ENCODE data around the gene UCHL5. TPM values are rescaled to one million over a fixed set of nuclear protein-coding genes. Genes with fewer than 3 reads are reported as not detected.
A peak's percentile ranks its signal among the peaks of the same experiment; 100 is the strongest.

UCHL5 gene
- total and polyA plus RNA-seq, 2 donors (not counting 3 experiments of a cell fraction or from before 2014, with no cell fraction given): 9.8 to 45.6 TPM

- ChIA-PET POLR2A (interaction anchor here (1.6 kb wide), 1 partner anchor 46 kb away, joined by 5 read pairs; the partner anchor contains the start of genes RO60 and UCHL5), CTCF (interaction anchor here (1.0 to 3.5 kb wide), 9 partner anchors 11 to 630 kb away, joined by 3 to 49 read pairs (median 6); partner anchors contain the start of genes CDC73, RO60 and UCHL5)
- TSS peak; percentile 35 for BruUV-seq (replicated peaks)
- peaks cover 2 to 3% of the 10 kb centered on the region in 2 experiments for H3K36me3 ChIP-seq (ENCODE audit: control insufficient read depth in 2 of 2, extremely low read depth in 1 of 2, insufficient read depth in 2 of 2, low read length in 2 of 2)
- H3K27me3 ChIP-seq (ENCODE audit: control insufficient read depth in 2 of 2, insufficient read depth in 2 of 2, low read length in 2 of 2): no peaks in the 10 kb centered on the region
- H3K4me1 ChIP-seq (ENCODE audit: control insufficient read depth, extremely low read depth, insufficient read depth, low read length): peaks cover 15% of the 10 kb centered on the region
- peaks cover 22% of the 10 kb centered on the region for H3K79me2 ChIP-seq (ENCODE audit: control insufficient read depth, insufficient read depth, low read length)
- intact Hi-C loops (cut with micrococcal nuclease): loop anchor here (1.0 kb wide), 1 partner anchor 296 kb away; no protein-coding TSS in a partner anchor
- no peak for TF ChIP-seq MAX (IDR thresholded peaks at IDR 0.05; ENCODE audit: insufficient read depth, insufficient read length)
- peak; percentile 58 for TF ChIP-seq GATA2 (IDR thresholded peaks at IDR 0.05; ENCODE audit: insufficient read depth, insufficient read length, low read depth, low read length)
- FAIRE-seq: peak; percentile 71
- no peaks in the 10 kb centered on the region for H4K20me1 ChIP-seq (replicated peaks; ENCODE audit: control insufficient read depth, extremely low read depth, insufficient read depth, low read length)
- peak overlapping the region; percentile 87 for H2AFZ ChIP-seq (ENCODE audit: low read depth, low read length)
- H3K9ac ChIP-seq (replicated peaks; ENCODE audit: extremely low read depth, insufficient read depth, low read length): peak overlapping the region; percentile 84
- no peak for DNase-seq (ENCODE audit: low read depth, low spot score)
- H3K4me2 ChIP-seq (ENCODE audit: insufficient read depth, low read length): peak overlapping the region; percentile 88
- dilution Hi-C loops (cut with MboI; ENCODE audit: extremely low pct_ligation_motif_present, low sequenced_read_pairs): no loop called here
- H3K9me3 ChIP-seq (replicated peaks; ENCODE audit: control insufficient read depth, insufficient read depth, low read length): no peaks in the 10 kb centered on the region
- no peaks in the 10 kb centered on the region for H3K9me1 ChIP-seq (replicated peaks; ENCODE audit: control insufficient read depth, extremely low read depth, insufficient read depth, low read length)
- H3K27ac ChIP-seq (ENCODE audit: insufficient read depth, low read depth, low read length): peak overlapping the region; percentile 69
- H3K4me3 ChIP-seq (replicated peaks in 1 of 3; ENCODE audit: insufficient read depth in 1 of 3, low read depth in 1 of 3, low read length in 3 of 3): peak overlapping the region; percentile 58 to 96 (median 93)
Measured at GRCh38 chr1:193104502-193104906, 45.3 kb upstream of the UCHL5 start.

- Histone ChIP-seq H2AFZ (ENCODE audit: low read depth, low read length) (peak overlapping the region; percentile 87), H3K9ac (replicated peaks; ENCODE audit: extremely low read depth, insufficient read depth, low read length) (peak overlapping the region; percentile 84), H3K79me2 (ENCODE audit: control insufficient read depth, insufficient read depth, low read length) (peaks cover 22% of the 10 kb centered on the region), H3K9me3 (replicated peaks; ENCODE audit: control insufficient read depth, insufficient read depth, low read length) (no peaks in the 10 kb centered on the region), H3K27me3 (ENCODE audit: control insufficient read depth in 2 of 2, insufficient read depth in 2 of 2, low read length in 2 of 2) (no peaks in the 10 kb centered on the region), H3K4me2 (ENCODE audit: insufficient read depth, low read length) (peak overlapping the region; percentile 88), H3K4me3 (replicated peaks in 1 of 3; ENCODE audit: insufficient read depth in 1 of 3, low read depth in 1 of 3, low read length in 3 of 3) (peak overlapping the region; percentile 58 to 96 (median 93)), H3K9me1 (replicated peaks; ENCODE audit: control insufficient read depth, extremely low read depth, insufficient read depth, low read length) (no peaks in the 10 kb centered on the region), H3K27ac (ENCODE audit: insufficient read depth, low read depth, low read length) (peak overlapping the region; percentile 69), H4K20me1 (replicated peaks; ENCODE audit: control insufficient read depth, extremely low read depth, insufficient read depth, low read length) (no peaks in the 10 kb centered on the region), H3K4me1 (ENCODE audit: control insufficient read depth, extremely low read depth, insufficient read depth, low read length) (peaks cover 15% of the 10 kb centered on the region), H3K36me3 (ENCODE audit: control insufficient read depth in 2 of 2, extremely low read depth in 1 of 2, insufficient read depth in 2 of 2, low read length in 2 of 2) (peaks cover 5 to 6% of the 10 kb centered on the region in 2 experiments)
- dilution Hi-C loops (cut with MboI; ENCODE audit: extremely low pct_ligation_motif_present, low sequenced_read_pairs) (no loop called here), intact Hi-C loops (cut with micrococcal nuclease) (loop anchor here (1.0 kb wide), 1 partner anchor 296 kb away; no protein-coding TSS in a partner anchor)
- TF ChIP-seq MYC (IDR thresholded peaks at IDR 0.05; ENCODE audit: low read depth, low read length) (no peak), MAX (IDR thresholded peaks at IDR 0.05; ENCODE audit: insufficient read depth, insufficient read length) (no peak), POLR2AphosphoS5 (IDR thresholded peaks at IDR 0.05; ENCODE audit: insufficient read depth, low read depth, low read length) (no peak), EZH2 (IDR thresholded peaks at IDR 0.05; ENCODE audit: borderline replicate concordance, low read depth, low read length, severe bottlenecking) (no peak), GATA2 (IDR thresholded peaks at IDR 0.05; ENCODE audit: insufficient read depth, insufficient read length, low read depth, low read length) (no peak), FOS (IDR thresholded peaks at IDR 0.05; ENCODE audit: borderline replicate concordance, insufficient read depth, low read length) (no peak), POLR2A (IDR thresholded peaks at IDR 0.05; ENCODE audit: low read depth, low read length) (no peak), JUN (IDR thresholded peaks at IDR 0.05; ENCODE audit: borderline replicate concordance, insufficient read depth, insufficient read length, low read depth) (no peak), CTCF (IDR thresholded peaks at IDR 0.05; ENCODE audit: extremely low read depth in 1 of 2, insufficient read depth in 1 of 2, low read depth in 1 of 2, low read length in 2 of 2) (no peak)
- POLR2A ChIA-PET: interaction anchor here (1.6 kb wide), 1 partner anchor 45 kb away, joined by 5 read pairs; the partner anchor contains the start of genes RO60 and UCHL5
- CTCF ChIA-PET: interaction anchor here (1.4 to 3.5 kb wide), 7 partner anchors 11 to 297 kb away, joined by 3 to 49 read pairs (median 6); partner anchors contain the start of genes CDC73, RO60 and UCHL5
- no TSS peak for BruUV-seq (replicated peaks)
- DNase-seq (ENCODE audit: low read depth, low spot score) (peak; percentile 15), FAIRE-seq (no peak)
Measured at GRCh38 chr1:193103759-193104501, 44.8 kb upstream of the UCHL5 start.

Data from endothelial cell of umbilical vein (primary cell).